Measurements from ENCODE around the gene SMAD1. TPM values are rescaled to one million over a fixed set of nuclear protein-coding genes. Genes with fewer than 3 reads are reported as not detected.
"Not testable (repeated sequence)": the region's sequence is repeated elsewhere in the genome, so short reads cannot be mapped to it uniquely, and the experiment has no call there.

Gene SMAD1
- total RNA-seq, 2 donors from 2014 or later = 25.1 to 28.3 TPM

- no peak overlapping the region for H3K27ac ChIP-seq (ENCODE audit: low read depth, low read length)
- H3K36me3 Mint-ChIP-seq (ENCODE audit: low read depth) = no peaks in the 10 kb centered on the region
- no peak for DNase-seq
- no peak overlapping the region for H3K4me3 Mint-ChIP-seq
- no peak overlapping the region for H3K27ac Mint-ChIP-seq
- peaks cover 13% of the 10 kb centered on the region for H3K9me3 Mint-ChIP-seq
- peaks cover 1% of the 10 kb centered on the region for H3K27me3 Mint-ChIP-seq (ENCODE audit: insufficient read depth)
- WGBS, 2 experiments (ENCODE audit: insufficient coverage in 1 of 2, insufficient read length in 1 of 2) = 92 to 93% methylated on average over 5 to 6 of the region's 6 CpGs
- no peaks in the 10 kb centered on the region for H3K4me1 ChIP-seq (ENCODE audit: control insufficient read depth, insufficient read depth, low read length)
- H3K9ac ChIP-seq (ENCODE audit: extremely low read depth, low read length, poor library complexity, severe bottlenecking) = no peak overlapping the region
- TF ChIP-seq, protein P1, sequence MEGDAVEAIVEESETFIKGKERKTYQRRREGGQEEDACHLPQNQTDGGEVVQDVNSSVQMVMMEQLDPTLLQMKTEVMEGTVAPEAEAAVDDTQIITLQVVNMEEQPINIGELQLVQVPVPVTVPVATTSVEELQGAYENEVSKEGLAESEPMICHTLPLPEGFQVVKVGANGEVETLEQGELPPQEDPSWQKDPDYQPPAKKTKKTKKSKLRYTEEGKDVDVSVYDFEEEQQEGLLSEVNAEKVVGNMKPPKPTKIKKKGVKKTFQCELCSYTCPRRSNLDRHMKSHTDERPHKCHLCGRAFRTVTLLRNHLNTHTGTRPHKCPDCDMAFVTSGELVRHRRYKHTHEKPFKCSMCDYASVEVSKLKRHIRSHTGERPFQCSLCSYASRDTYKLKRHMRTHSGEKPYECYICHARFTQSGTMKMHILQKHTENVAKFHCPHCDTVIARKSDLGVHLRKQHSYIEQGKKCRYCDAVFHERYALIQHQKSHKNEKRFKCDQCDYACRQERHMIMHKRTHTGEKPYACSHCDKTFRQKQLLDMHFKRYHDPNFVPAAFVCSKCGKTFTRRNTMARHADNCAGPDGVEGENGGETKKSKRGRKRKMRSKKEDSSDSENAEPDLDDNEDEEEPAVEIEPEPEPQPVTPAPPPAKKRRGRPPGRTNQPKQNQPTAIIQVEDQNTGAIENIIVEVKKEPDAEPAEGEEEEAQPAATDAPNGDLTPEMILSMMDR (conservative IDR thresholded peaks at IDR 0.05) = no peak
- no peaks in the 10 kb centered on the region for H3K9me3 ChIP-seq (ENCODE audit: control insufficient read depth, low read length)
- no peaks in the 10 kb centered on the region for H3K27me3 ChIP-seq (ENCODE audit: control insufficient read depth, insufficient read depth, low read length, poor library complexity, severe bottlenecking)
- peaks cover 6% of the 10 kb centered on the region for H3K4me1 Mint-ChIP-seq
- no peak overlapping the region for H3K4me3 ChIP-seq (ENCODE audit: low read length)
- H3K36me3 ChIP-seq (ENCODE audit: control insufficient read depth, insufficient read depth, low read length) = no peaks in the 10 kb centered on the region
Measured at GRCh38 chr4:145583191-145584055, 101.8 kb downstream of the SMAD1 start.

DNA sequence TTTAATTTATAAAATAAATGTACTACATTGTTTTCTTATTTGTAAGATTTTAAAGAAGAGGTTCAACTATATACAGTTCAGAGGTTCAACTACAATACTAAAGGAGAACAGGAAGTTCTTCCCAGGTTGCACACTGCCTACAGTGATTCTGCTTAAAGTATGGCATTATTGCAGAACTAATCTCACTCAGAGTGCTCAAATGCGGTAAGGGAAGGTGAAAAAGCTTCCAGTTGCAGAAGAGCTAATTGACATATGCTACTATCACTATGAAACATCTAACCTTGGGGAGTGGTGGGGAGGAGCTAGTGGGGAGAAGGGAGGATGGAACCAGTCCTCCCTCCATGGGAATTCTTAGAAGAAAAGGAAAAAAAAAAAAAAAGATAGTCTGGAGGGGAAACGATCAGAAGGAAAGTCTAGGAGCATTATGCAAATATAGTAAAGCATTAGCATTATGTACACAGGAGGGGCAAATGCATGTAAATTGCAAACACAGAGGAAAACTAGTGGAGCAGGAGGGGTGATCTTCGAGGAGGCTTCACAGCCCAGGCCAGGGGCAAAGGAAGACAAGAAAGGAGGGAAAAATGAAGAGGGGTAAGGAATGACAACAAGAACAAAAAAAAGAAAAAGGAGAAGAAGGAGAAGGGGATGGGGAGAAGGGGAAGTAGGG, 105.6 kb downstream of the SMAD1 start:
- Histone ChIP-seq H3K27ac (ENCODE audit: low read depth, low read length) (no peak overlapping the region), H3K9me3 (ENCODE audit: control insufficient read depth, low read length) (no peaks in the 10 kb centered on the region), H3K36me3 (ENCODE audit: control insufficient read depth, insufficient read depth, low read length) (no peaks in the 10 kb centered on the region), H3K27me3 (ENCODE audit: control insufficient read depth, insufficient read depth, low read length, poor library complexity, severe bottlenecking) (no peaks in the 10 kb centered on the region), H3K9ac (ENCODE audit: extremely low read depth, low read length, poor library complexity, severe bottlenecking) (no peak overlapping the region), H3K4me3 (ENCODE audit: low read length) (no peak overlapping the region), H3K4me1 (ENCODE audit: control insufficient read depth, insufficient read depth, low read length) (no peaks in the 10 kb centered on the region)
- WGBS, 2 experiments (ENCODE audit: insufficient coverage in 1 of 2, insufficient read length in 1 of 2) = 75% methylated on average over 3 of the region's 3 CpGs; no CpG with 5 or more reads in 1 of the 2 experiments
- Mint-ChIP-seq H3K36me3 (ENCODE audit: low read depth) (no peaks in the 10 kb centered on the region), H3K27ac (no peak overlapping the region), H3K4me1 (peaks cover 6% of the 10 kb centered on the region), H3K9me3 (peaks cover 8% of the 10 kb centered on the region), H3K27me3 (ENCODE audit: insufficient read depth) (peaks cover 1% of the 10 kb centered on the region), H3K4me3 (no peak overlapping the region)
- DNase-seq = no peak
- TF ChIP-seq, protein P1 (conservative IDR thresholded peaks at IDR 0.05) = no peak

- not testable (repeated sequence) for H3K27me3 ChIP-seq (ENCODE audit: control insufficient read depth, insufficient read depth, low read length, poor library complexity, severe bottlenecking); H3K36me3 Mint-ChIP-seq (ENCODE audit: low read depth); H3K9ac ChIP-seq (ENCODE audit: extremely low read depth, low read length, poor library complexity, severe bottlenecking); DNase-seq; H3K4me3 Mint-ChIP-seq; H3K27ac ChIP-seq (ENCODE audit: low read depth, low read length); H3K4me3 ChIP-seq (ENCODE audit: low read length); H3K27me3 Mint-ChIP-seq (ENCODE audit: insufficient read depth); H3K36me3 ChIP-seq (ENCODE audit: control insufficient read depth, insufficient read depth, low read length); H3K4me1 ChIP-seq (ENCODE audit: control insufficient read depth, insufficient read depth, low read length); H3K9me3 ChIP-seq (ENCODE audit: control insufficient read depth, low read length); H3K4me1 Mint-ChIP-seq; H3K27ac Mint-ChIP-seq
- H3K9me3 Mint-ChIP-seq = peaks cover 16% of the 10 kb centered on the region
- WGBS, 2 experiments (ENCODE audit: insufficient coverage in 1 of 2, insufficient read length in 1 of 2) = 57 to 83% methylated on average over 1 to 2 of the region's 2 CpGs
Measured at GRCh38 chr4:145589381-145589780, 107.7 kb downstream of the SMAD1 start.
